COLO668 (cell line): Measurements from ENCODE around the gene TNRC6A.

Source experiments
- DNase-seq: peaks from one replicate; lab custom pipeline; 2025; ENCODE audit not compliant: unreplicated experiment; lab: John Stamatoyannopoulos, UW

The TNRC6A gene

DNA sequence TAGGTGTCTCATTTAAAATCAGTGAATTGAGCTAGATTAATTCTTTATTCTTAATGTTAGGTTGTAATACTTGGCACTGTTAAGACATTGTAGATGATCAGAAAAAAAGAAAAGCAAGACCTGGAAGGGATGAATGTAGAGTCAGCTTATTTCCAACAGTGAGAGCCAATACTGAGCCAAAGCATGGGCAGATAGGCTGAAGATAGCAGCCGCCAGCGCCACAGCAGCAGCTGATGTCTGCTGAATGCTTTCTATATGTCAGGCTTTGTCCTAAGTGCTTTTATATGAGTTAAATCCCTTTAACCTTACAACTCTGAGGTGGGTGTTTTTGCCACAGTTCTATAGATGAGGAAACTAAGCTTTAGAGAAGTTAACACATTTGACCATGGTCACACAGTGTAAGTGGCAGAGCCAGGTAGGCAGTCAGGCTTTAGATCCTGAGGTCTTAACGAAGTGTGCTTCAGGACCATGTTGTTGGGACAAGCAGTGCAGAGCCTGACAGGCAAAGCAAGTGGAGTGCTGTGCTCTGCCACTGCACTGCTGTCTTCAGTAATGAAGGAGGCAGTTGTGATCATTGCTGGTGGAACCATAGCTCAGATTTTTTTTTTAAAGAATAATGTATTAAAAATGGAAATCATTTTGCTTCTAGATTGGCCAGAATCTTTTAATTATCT lies 25.9 kb downstream of the TNRC6A start:
- no peak for DNase-seq

DNA sequence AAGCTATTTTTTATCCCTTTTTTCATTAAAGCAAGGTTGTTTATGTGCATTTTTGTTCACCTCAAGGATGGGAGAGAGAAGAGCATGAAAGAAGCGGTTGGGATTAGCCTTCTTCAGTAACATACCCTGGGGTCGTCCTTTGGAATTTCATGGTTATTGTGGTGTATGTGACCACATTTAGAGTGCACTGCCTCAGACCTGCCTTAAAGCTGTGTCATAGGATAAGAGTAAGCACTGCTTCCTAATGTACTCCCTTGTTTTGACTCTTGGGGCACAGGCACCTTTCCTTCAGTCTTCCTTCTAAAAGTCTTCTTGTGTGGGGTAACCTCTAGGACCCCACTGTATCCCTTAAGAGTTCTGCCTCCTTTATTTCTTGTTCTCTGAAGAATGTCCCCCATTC lies 28.9 kb downstream of the TNRC6A start:
- DNase-seq, result no peak

DNA sequence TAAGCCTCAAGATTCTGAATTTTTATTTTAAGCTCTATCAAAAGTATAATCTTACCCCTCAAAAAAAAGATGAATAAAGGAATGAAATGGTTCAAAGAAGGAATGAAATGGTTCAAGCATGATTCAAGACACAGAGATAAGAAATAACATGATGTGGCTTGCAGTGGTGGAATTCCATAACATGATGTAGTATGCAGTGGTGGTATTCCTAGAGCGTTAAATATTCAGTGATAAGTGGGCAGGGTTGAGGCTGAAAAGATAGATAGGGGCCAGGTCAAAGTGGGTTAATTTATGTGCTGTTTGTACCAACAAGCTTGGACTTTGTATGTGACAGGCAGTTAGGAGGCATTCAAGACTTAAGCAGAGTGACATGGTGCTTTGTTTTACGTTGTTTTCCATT lies 29.6 kb downstream of the TNRC6A start:
- no peak for DNase-seq

DNA sequence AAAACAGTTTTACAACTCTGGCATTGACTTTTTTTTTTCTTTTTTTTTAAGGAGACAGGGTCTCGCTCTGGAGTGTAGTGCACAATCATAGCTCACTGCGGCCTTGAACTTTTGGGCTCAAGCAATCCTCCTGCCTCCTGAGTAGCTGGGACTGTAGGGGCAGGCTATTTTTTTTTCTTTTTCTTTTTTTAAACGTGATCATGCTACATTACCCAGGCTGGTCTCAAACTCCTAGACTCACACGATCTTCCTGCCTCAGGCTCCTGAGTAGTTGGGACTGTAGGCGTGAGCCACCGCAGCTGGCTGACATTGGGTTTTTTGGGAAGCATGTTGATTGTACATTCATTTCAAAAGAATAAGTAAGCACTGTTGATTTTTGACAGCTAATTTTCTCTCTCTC lies 32.1 kb downstream of the TNRC6A start:
- no peak for DNase-seq

DNA sequence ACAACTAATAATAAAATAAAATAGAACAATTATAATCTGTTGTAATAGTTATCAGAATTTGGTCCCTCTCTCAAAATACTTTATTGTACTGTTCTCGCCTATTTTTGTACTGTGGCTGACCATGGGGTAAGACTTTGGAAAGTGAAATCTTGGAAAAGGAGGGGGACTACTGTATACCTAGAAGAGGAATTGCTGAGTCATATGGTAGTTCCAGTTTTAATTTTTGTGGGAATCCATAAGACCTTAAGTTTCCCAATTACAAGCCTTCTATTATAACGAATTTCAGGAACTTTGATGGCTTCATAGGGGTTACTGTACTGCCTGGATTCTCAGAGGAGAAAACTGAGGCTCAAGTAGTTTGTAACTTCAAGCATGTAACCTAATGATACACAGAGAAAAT lies 35.5 kb downstream of the TNRC6A start:
- no peak for DNase-seq

DNA sequence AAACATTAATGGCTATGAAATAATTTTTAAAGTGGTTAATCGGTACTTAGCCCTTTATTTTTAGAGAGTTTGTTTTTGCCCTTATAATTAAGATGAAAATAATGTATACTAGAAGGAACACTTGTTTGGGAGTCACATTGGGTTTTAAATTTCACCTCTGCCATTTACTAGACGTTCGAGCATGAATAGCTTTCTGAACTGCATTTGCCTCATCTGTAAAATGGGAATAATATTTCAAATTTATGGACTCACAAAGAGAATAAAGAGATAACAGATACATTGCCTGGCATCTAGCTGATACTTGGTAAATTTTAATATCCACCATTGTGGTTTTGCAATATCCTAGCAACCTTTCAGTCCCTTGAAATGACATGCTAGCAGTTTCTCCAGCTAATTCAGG lies 36.6 kb downstream of the TNRC6A start:
- DNase-seq, result no peak

DNA sequence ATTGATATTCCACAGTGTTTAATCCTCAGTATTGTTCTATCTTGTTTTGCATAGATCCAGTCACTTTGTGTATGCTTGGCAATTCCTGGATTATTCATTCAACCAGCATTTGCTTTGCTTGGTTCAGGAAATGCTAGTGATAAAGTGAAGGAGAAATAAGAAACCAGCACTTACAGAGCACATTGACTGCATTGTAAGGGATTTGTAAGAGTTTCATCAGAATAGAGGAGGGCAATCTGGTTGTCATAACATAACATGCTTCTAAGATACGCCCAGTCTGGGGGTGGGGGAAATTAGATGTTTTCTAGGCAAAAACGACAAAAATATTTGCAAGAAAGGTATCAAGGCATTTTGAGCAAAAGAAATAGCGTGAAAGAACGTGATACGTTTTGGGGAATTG lies 40.4 kb downstream of the TNRC6A start:
- DNase-seq, result no peak

DNA sequence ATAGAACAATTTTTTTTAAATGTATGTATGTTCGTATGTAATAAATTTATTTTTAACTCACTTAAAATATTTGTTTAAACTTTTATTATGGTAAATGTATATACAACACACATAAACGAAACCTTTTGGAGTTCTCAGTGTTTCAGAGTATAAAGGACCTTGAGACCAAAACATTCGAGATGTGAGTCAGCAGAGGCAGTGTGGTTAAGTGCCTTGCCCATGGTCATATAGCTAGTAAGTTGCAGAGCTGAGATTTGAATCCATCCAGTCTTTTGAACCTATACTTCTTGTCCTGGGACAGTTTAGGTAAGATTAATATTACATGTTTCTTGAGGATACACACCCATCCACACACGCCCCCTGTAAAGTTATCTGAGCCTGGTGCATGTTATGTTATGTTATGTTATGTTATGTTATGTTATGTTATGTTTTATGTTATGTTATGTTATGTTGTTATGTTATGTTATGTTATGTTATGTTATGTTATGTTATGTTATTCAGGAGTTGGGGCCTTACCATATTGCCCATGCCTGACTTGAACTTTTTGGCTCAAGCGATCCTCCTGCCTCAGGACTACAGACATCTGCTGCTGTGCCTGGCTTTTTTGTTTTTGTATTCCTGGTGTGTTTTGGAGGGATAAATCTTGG lies 41.8 kb downstream of the TNRC6A start:
- no peak for DNase-seq

DNA sequence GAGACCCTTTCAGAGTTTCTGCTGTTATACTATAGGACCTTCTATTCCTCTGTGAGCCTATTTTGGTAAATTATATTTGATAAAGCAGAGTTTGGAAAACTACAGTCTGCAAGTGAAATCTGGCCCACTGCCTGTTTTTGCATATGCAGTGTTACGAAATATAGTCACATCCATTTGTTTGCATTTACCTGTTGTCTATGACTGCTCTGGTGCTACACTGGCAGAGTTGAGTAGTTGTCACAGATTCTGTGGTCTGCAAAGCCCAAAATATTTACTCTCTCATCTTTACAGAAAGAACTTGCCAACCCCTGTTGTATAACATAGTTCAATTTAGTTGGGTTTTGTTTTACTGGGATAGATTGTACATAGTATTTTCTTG lies 42.3 kb downstream of the TNRC6A start:
- DNase-seq, result no peak

DNA sequence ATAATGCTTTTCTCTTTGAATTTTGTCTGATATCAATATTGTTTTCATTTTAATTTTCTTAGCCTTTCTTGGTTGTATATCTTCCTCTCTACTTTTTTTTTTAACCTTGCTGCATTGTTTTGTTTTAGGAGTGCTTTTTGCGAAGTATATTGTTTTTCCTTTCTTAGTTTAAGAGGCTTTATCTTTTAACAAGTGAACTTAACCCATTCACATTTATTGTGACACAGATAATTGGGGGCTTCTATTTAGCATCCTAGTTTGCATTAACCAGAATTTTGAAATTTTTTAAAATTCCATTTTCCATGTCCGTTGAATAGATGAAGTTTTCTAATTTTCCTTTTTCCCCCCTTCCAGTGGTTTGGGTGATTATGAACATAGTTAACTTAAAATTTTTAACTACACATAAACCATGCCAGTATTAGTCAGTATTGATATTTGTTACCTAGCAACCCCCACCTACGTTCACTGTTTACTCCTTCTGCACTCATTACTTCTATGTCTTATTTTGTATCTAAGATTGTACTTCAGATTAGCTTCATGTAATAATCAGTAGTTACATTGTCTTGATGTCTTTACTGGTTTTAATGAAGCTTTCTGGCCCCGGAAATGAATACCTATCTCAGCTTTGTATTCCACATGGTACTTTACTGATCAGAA lies 44.4 kb downstream of the TNRC6A start:
- DNase-seq, result no peak

DNA sequence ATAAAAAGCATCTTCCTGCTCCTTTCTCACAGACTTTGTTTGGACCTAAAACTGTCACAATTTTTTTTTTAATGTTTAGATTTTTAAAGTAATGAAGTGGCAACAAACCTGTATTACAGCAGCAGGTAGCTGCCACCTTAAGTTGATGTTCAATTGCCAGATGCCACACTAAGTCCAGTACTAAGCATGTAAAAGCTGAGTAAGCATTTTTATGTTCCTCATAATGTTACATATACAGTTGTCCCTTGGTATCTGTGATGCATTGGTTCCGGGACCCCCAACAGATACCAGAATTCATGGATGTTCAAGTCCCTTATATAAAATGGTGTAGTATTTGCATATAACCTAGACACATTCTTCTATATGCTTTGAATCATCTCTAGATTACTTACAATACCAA lies 45.1 kb downstream of the TNRC6A start:
- DNase-seq, result no peak

DNA sequence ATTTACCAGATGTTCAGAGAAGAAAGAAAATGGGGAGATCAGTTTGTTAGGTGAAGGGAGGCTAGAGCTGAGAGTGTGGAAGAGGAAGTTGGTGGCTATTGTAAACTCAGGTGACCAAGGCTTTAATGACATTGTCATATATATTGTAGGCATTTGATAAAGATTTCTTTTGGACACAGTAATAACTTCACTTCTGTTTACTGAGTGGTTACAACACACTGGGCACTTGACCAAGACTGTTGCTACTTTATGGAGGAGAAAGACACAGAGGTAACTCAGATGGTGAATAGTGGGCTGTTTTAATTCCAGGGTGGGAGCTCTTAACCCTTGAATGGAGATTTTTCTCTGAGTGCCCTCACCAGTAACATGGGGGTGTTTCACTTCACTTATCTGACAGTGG lies 46.0 kb downstream of the TNRC6A start:
- DNase-seq, result no peak

DNA sequence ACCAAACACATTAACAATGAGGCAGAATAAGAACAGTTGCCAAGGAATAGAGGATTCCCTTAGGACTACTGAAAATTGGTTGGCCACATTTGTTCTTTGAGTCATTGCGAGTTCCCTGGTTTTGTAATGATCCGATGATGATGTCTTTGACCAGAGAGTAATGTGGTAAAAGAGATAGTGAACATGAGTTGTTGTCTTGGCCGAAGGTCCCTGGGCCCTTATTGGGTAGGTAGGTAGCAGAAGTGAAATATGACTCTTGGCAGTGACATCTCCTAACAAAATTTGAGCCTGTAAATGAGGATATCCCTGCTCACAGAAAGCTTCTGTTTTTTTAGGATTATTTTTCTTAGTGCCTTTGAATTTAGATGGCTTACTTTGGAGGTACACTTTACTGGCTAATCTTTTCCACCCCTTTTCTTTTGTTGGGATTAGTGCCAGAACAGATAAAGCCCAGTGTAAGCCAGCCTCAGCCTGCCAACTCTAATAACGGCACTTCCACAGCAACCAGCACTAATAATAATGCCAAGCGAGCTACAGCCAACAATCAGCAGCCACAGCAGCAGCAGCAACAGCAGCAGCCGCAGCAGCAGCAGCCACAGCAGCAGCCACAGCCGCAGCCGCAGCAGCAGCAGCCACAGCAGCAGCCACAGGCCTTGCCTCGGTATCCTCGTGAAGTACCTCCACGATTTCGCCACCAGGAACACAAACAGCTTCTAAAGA lies 47.2 kb downstream of the TNRC6A start:
- no peak for DNase-seq

DNA sequence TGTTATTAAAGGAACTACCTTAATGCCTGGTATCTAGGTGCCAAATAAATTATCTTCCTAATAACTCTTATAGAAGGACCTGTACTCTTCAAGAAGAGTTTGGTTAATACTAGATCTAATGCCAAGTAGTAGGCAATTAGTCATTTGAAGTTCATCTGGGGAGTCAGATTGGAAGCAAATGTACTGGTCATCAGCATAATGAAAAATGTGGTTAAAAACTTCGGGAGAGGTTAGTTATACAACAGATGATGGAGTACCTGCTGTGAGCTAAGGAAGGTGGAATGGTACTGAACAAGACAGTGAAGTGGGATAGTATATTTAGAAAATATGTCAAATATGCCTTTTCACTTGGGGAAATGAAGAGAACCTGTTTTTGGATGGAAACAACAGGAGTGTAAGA lies 49.2 kb downstream of the TNRC6A start:
- DNase-seq, result no peak

DNA sequence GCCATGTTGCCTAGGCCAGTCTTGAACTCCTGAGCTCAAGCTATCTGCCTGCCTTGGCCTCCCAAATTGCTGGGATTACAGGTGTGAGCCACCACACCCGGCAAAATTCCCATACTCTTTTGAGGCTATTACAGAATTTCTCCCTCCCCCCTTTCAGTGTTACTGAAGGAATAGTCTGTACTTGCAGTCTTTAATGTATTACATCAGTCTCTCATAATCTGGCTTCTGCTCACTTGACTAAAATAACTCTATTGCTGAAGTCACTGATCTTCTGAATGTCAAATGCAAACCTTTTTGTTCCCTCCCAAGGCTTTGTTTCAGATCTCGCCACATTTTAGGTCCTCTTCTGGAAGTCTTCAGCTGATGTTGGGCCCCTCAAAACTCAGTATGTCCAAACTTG lies 51.8 kb downstream of the TNRC6A start:
- no peak for DNase-seq

DNA sequence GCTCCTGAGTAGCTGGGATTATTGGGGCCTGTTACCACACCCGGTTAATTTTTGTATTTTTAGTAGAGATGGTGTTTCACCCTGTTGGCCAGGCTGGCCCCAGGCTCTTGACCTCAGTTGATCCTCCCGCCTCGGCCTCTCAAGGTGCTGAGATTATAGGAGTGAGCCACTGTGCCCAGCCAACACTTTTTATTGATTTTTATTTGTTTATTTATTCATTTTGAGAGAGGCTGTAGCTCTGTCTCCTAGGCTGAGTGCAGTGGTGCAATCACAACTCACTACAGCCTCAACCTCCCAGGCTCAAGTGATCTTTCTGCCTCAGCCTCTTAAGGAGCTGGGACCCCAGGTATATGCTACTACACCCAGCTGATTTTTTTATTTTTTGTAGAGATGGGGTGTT lies 54.7 kb downstream of the TNRC6A start:
- DNase-seq, result no peak

DNA sequence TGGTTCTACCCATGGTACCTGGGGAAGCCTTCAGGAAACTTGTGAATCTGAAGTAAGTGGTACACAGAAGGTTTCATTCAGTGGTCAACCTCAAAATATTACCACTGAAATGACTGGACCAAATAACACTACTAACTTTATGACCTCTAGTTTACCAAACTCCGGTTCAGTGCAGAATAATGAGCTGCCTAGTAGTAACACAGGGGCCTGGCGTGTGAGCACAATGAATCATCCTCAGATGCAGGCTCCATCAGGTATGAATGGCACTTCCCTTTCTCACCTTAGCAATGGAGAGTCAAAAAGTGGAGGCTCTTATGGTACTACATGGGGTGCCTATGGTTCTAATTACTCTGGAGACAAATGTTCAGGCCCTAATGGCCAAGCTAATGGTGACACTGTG lies 60.4 kb downstream of the TNRC6A start:
- DNase-seq, result no peak

DNA sequence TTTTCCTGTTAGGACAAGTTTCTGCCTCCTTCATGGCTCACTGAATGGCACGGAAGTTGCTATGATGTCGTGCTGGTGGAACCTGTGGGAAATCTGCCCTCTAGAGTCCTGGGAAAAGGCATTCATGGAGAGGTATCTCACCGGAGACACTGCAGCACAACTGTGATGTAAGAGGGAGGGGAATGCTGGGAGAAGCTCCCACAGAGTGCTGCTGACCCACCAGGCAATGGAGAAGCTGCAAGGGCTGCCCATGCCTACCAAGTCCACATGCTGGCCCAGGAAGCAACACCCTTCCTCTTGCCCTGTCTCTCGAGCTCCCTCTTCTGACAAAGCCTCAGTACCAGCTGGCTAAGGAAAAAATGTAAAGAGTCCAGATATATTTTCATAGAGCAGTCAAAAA lies 71.1 kb downstream of the TNRC6A start:
- DNase-seq, result no peak

DNA sequence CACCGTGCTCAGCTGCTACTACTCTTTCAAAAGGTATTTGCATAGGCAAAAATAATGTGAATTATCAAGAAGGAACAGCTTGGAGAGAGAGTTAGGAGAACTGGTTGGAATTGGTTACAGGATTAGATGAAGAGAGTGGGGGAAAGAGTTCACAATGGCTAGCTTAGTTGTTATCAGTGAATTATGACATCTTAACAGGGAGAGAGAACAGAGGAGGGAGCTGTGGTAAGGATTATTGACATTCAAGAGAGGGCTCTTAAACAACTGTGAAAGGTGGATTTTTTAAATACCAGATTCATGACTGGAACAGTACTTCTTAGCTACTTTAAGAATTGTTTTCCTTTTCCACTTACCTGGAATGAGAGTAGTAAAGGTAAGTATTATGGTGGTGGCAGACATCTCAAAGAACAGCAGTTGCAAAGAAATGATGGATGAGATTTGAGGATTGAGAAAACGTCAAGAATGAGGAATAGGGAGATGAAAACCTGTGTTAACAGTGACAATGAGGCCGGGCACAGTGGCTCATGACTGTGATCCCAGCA lies 72.4 kb downstream of the TNRC6A start:
- DNase-seq, result no peak

DNA sequence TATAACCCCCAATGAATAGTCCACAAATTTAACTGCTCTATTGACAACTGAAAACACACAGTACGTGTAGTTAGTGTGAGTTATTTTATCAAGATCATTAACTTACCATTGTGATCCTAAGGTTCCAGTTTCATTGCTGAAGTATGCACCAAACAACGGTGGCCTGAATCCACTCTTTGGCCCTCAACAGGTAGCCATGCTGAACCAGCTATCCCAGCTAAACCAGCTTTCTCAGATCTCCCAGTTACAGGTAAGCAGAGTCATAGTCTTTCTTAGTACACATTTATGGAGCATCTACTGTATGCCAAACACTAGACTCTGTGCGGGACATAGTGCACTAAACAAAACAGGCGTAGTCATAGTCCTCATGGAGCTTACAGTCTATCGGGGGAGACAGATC lies 76.0 kb downstream of the TNRC6A start:
- DNase-seq, result no peak

DNA sequence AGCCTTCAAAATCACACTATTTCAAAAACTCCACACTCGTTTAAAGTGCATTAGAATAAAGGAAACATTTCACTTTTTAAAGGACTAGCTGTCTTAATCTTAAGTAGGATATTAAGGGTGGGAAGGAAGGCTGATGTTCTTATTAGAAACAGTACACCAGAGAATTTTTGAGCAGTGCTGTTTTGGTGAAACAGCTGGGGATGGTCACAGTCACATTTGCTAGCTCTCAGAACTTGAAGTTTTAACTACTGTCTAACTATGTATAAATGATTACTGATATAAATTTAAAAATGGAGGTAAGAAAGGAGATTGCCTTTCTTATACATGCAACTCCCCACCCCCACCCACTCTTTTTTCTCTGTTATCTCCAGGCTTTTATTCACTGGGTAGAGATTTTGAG lies 77.8 kb downstream of the TNRC6A start:
- DNase-seq, result no peak
